IMR-90 (cell line): ENCODE measurements around the gene TRIM51G. TPM values are rescaled to one million over a fixed set of nuclear protein-coding genes. Genes with fewer than 3 reads are reported as not detected.
"Not testable (repeated sequence)": the region's sequence is repeated elsewhere in the genome, so short reads cannot be mapped to it uniquely, and the experiment has no call there.

Experiments used
- ATAC-seq: fragments of 200-7000 bp; cut with Tn5 transposase; 2 replicates; pipeline ENCODE4 v1.9.1; 2020; ENCODE audit warnings: low read depth, mild to moderate bottlenecking, moderate library complexity
- Bru-seq: library from RNA; stranded (reverse); fragments of 400-500 nt; gene quantifications from one replicate; lab custom pipeline; 2021; lab: Mats Ljungman, UMichigan
- BruChase-seq, 2 experiments: library from RNA; stranded (reverse); fragments of 400-500 nt; gene quantifications; one replicate each; lab custom pipeline; 2021; lab: Mats Ljungman, UMichigan
- BruUV-seq: library from RNA; stranded (reverse); fragments of 400-500 nt; replicated peaks from 2 replicates; lab custom pipeline; 2021; lab: Mats Ljungman, UMichigan
- CTCF ChIA-PET: fragments of 300-600 bp; formaldehyde crosslinking; extraction: SDS; loops from one replicate; lab custom pipeline; 2021; ENCODE audit warnings: antibody characterized with exemption; lab: Yijun Ruan, JAX
- POLR2A ChIA-PET: fragments of 300-600 bp; sonication (Branson Sonifier 250); formaldehyde crosslinking; loops from one replicate; lab custom pipeline; 2022; ENCODE audit warnings: antibody characterized with exemption; ENCODE audit not compliant: unreplicated experiment; lab: Charles Lee
- DNase-seq: peaks from one replicate; pipeline ENCODE4 v3.0.0; 2013
- H2AFZ ChIP-seq: replicated peaks from 2 replicates; pipeline ENCODE3; 2013; ENCODE audit warnings: low read length, mild to moderate bottlenecking; ENCODE audit not compliant: poor library complexity
- H2AK5ac ChIP-seq: 2 replicates; pipeline ENCODE4 v1.6.1; 2013; ENCODE audit warnings: low read depth, low read length, inconsistent platforms
- H2AK9ac ChIP-seq: replicated peaks from 2 replicates; pipeline ENCODE3; 2013; ENCODE audit warnings: mild to moderate bottlenecking, low read depth, low read length, moderate library complexity; ENCODE audit not compliant: poor library complexity
- H2BK120ac ChIP-seq: 2 replicates; pipeline ENCODE4 v1.6.1; 2013; ENCODE audit warnings: low read depth, low read length, inconsistent platforms
- H2BK15ac ChIP-seq: 3 replicates; pipeline ENCODE4 v1.6.1; 2013; ENCODE audit warnings: low read depth, low read length, inconsistent platforms
- H2BK20ac ChIP-seq: 2 replicates; pipeline ENCODE4 v1.6.1; 2013; ENCODE audit warnings: low read depth, mild to moderate bottlenecking, inconsistent platforms, low read length, moderate library complexity
- H2BK5ac ChIP-seq: 2 replicates; pipeline ENCODE4 v1.6.1; 2013; ENCODE audit warnings: mild to moderate bottlenecking, low read depth, low read length, inconsistent platforms; ENCODE audit not compliant: poor library complexity, severe bottlenecking
- H3K14ac ChIP-seq: replicated peaks from 2 replicates; pipeline ENCODE4 v1.6.1; 2013; ENCODE audit warnings: low read depth, low read length, inconsistent platforms
- H3K18ac ChIP-seq: 2 replicates; pipeline ENCODE4 v1.6.1; 2013; ENCODE audit warnings: low read depth, low read length, control low read depth
- H3K23ac ChIP-seq: 2 replicates; pipeline ENCODE4 v1.6.1; 2013; ENCODE audit warnings: low read depth, low read length, inconsistent platforms
- H3K27ac ChIP-seq: 2 replicates; pipeline ENCODE4 v1.5.1; 2013; ENCODE audit warnings: mild to moderate bottlenecking, control low read depth, low read length; ENCODE audit not compliant: insufficient read depth
- H3K27me3 ChIP-seq: 2 replicates; pipeline ENCODE4 v1.6.1; 2013; ENCODE audit warnings: low read length; ENCODE audit not compliant: control insufficient read depth, insufficient read depth
- H3K36me3 ChIP-seq: 2 replicates; pipeline ENCODE4 v1.6.1; 2013; ENCODE audit warnings: low read length, mixed read lengths; ENCODE audit not compliant: control insufficient read depth, insufficient read depth
- H3K4ac ChIP-seq: 2 replicates; pipeline ENCODE4 v1.6.1; 2013; ENCODE audit warnings: low read depth, low read length, inconsistent platforms
- H3K4me1 ChIP-seq: 2 replicates; pipeline ENCODE4 v1.6.1; 2013; ENCODE audit warnings: low read length, mixed read lengths; ENCODE audit not compliant: control insufficient read depth, insufficient read depth
- H3K4me2 ChIP-seq: 2 replicates; pipeline ENCODE4 v1.6.1; 2013; ENCODE audit warnings: low read depth, mild to moderate bottlenecking, control low read depth, low read length, moderate library complexity
- H3K4me3 ChIP-seq: 2 replicates; pipeline ENCODE4 v1.5.1; 2013; ENCODE audit warnings: low read depth, mild to moderate bottlenecking, control low read depth, low read length, moderate library complexity; ENCODE audit not compliant: insufficient read depth
- H3K56ac ChIP-seq: 2 replicates; pipeline ENCODE4 v1.6.1; 2013; ENCODE audit warnings: low read length, inconsistent platforms; ENCODE audit not compliant: insufficient read depth; ENCODE audit errors: extremely low read depth
- H3K79me1 ChIP-seq, 2 experiments: 2 replicates each; pipeline ENCODE4 v1.6.1; 2013; ENCODE audit warnings: low read length in 2 of 2, inconsistent platforms in 1 of 2, low read depth in 1 of 2
- H3K9ac ChIP-seq: 2 replicates; pipeline ENCODE4 v1.6.1; 2013; ENCODE audit warnings: low read depth, low read length, control low read depth
- H3K9me1 ChIP-seq: 2 replicates; pipeline ENCODE4 v1.6.1; 2013; ENCODE audit warnings: low read length, inconsistent platforms; ENCODE audit not compliant: insufficient read depth
- H3K9me3 ChIP-seq: 2 replicates; pipeline ENCODE4 v1.6.1; 2013; ENCODE audit warnings: low read length; ENCODE audit not compliant: control insufficient read depth, insufficient read depth
- H4K20me1 ChIP-seq: 2 replicates; pipeline ENCODE4 v1.6.1; 2013; ENCODE audit warnings: low read length, inconsistent platforms; ENCODE audit not compliant: insufficient read depth
- H4K5ac ChIP-seq: 2 replicates; pipeline ENCODE4 v1.6.1; 2013; ENCODE audit warnings: mild to moderate bottlenecking, low read depth, low read length, control low read depth
- H4K8ac ChIP-seq, 2 experiments: 2 replicates each; pipeline ENCODE4 v1.6.1; 2013; ENCODE audit warnings: low read depth in 2 of 2, low read length in 2 of 2, control low read depth in 1 of 2, inconsistent platforms in 1 of 2
- H4K91ac ChIP-seq: 2 replicates; pipeline ENCODE4 v1.6.1; 2013; ENCODE audit warnings: low read depth, low read length, inconsistent platforms; ENCODE audit not compliant: insufficient read depth
- WGBS, 2 experiments: methylation state at CpG; one replicate each; pipeline versions ENCODE4 v1.1.5 to v1.1.7; 2013; ENCODE audit warnings: missing lambda C conversion rate in 2 of 2; ENCODE audit not compliant: insufficient read length in 1 of 2; ENCODE audit errors: extremely low coverage in 2 of 2; 5-methylcytosine and 5-hydroxymethylcytosine counted together
- dilution Hi-C: fragments of 300-500 bp; cut with HindIII; formaldehyde crosslinking; loops from one replicate; pipeline ENCODE4 v1.14.3; 2018; ENCODE audit warnings: low sequenced_read_pairs; ENCODE audit not compliant: unreplicated experiment
- in situ Hi-C: fragments of 300-500 bp; cut with MboI; formaldehyde crosslinking; loops from 3 replicates; pipeline ENCODE4 v1.14.3; 2019; ENCODE audit warnings: low sequenced_read_pairs, inconsistent platforms, mixed read lengths
- intact Hi-C: fragments of 100-400 bp; cut with micrococcal nuclease; formaldehyde crosslinking; loops from 2 replicates; pipeline ENCODE4 v1.10.0; 2022
- long read RNA-seq: library from polyadenylated mRNA; unstranded; transcript quantifications from one replicate; pipeline ENCODE4 v2.0.0, GENCODE V29; 2021; ENCODE audit not compliant: unreplicated experiment
- polyA plus RNA-seq, 3 experiments: library from polyadenylated mRNA; depleted of rRNA; stranded (reverse); fragments of >200 nt; gene quantifications; 2 replicates each; pipeline ENCODE4 v1.2.3, GENCODE V29; 2012; ENCODE audit warnings: low replicate concordance in 1 of 3
- total RNA-seq: library from RNA; depleted of rRNA; stranded (reverse); fragments of >200 nt; gene quantifications from 2 replicates; pipeline ENCODE4 v1.2.3, GENCODE V29; 2012; rRNA removed

TRIM51G gene, protein sequence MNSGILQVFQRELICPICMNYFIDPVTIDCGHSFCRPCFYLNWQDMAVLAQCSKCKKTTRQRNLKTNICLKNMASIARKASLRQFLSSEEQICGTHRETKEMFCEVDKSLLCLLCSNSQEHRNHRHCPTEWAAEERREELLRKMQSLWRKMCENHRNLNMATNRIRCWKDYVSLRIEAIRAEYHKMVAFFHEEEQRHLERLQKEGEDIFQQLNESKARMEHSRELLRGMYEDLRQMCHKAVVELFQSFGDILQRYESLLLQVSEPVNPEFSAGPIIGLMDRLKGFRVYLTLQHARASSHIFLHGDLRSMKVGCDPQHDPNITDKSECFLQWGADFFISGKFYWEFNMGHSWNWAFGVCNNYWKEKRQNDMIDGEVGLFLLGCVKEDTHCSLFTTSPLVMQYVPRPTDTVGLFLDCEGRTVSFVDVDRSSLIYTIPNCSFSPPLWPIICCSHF
- not detected in 2 replicates for total RNA-seq
- polyA plus RNA-seq (2012; rRNA removed): not detected in 2 replicates
- polyA plus RNA-seq (2012; cell fraction: cytosol; rRNA removed): not detected in 2 replicates
- not detected in 2 replicates for polyA plus RNA-seq (2012; cell fraction: nucleus; rRNA removed; ENCODE audit: low replicate concordance)
- not detected for Bru-seq, nascent RNA
- not detected for BruChase-seq, experiment 1, labeled RNA remaining after a 6-hour chase
- not detected for BruChase-seq, experiment 2, labeled RNA remaining after a 2-hour chase
- long read RNA-seq: 0 reads

DNA sequence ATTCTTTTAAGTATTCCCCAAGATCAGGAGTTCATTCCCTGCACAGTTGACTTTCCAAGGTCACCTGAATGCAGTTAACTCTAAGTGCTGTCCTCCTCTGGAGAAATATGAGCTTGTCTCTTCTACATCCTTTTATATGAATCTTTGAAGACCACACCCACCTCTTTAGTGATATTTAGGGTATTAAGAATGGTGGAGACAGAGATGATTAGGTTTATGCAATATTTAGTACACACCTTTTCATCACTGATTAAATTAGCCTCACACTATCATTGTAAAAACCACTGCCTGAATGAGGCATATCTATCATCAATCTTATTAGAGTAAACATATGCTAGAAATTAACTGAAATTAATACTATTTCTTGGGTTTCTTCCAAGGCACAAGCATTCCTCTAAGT lies at the start of gene TRIM51G:
TRIM51G (minus strand) TSS at position 101 of the 400 bp plus-strand sequence. CDS start 2,190 bp downstream, outside the sequence.
- H4K20me1 ChIP-seq, H2BK20ac ChIP-seq, H3K79me1 ChIP-seq, DNase-seq, H4K5ac ChIP-seq, H4K8ac ChIP-seq, in situ Hi-C loops, BruUV-seq, H2AK5ac ChIP-seq, H3K9me1 ChIP-seq, H3K14ac ChIP-seq, CTCF ChIA-PET, dilution Hi-C loops, H3K9me3 ChIP-seq, H2BK120ac ChIP-seq, H3K56ac ChIP-seq, H3K4me2 ChIP-seq, H3K27ac ChIP-seq, H2BK5ac ChIP-seq, H3K4me3 ChIP-seq, intact Hi-C loops, POLR2A ChIA-PET, H3K27me3 ChIP-seq, ATAC-seq, H3K18ac ChIP-seq, H3K23ac ChIP-seq, H3K36me3 ChIP-seq, H3K4ac ChIP-seq, H3K4me1 ChIP-seq, H3K9ac ChIP-seq, H2AFZ ChIP-seq, H2BK15ac ChIP-seq, H4K91ac ChIP-seq, H2AK9ac ChIP-seq: not testable (repeated sequence)

DNA sequence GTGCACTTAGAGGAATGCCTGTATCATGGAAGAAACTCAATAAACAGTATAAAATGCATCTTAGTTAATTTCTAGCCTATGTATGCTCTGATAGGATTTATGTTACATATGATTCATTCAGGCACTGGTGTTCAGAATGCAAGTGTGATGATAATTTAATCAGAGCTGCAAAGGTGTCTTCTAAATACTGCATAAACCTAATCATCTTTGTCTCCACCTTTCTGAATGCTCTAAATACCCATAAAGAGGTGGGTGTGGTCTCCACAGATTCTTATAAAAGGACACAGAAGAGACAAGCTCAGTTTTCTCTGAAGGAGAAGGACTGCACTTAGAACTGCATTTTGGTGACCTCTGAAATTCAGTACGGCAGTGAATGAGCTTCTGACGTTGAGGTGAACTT lies 44.8 kb upstream of the TRIM51G start, which contains the start of gene TRIM49B:
TRIM49B (plus strand) TSS at position 301 of the 400 bp plus-strand sequence. CDS start 2,777 bp downstream, outside the sequence.
- DNase-seq, H4K8ac ChIP-seq, H2AK5ac ChIP-seq, H2BK15ac ChIP-seq, H2BK120ac ChIP-seq, H3K14ac ChIP-seq, H3K27me3 ChIP-seq, H3K79me1 ChIP-seq, H3K4me2 ChIP-seq, H2AK9ac ChIP-seq, CTCF ChIA-PET, H2BK20ac ChIP-seq, intact Hi-C loops, H2BK5ac ChIP-seq, H3K23ac ChIP-seq, POLR2A ChIA-PET, H3K4ac ChIP-seq, H4K5ac ChIP-seq, H2AFZ ChIP-seq, H3K27ac ChIP-seq, ATAC-seq, H4K91ac ChIP-seq, H3K9me1 ChIP-seq, H3K4me1 ChIP-seq, H3K9me3 ChIP-seq, H3K4me3 ChIP-seq, H3K18ac ChIP-seq, BruUV-seq, H3K56ac ChIP-seq, H3K9ac ChIP-seq, H4K20me1 ChIP-seq, dilution Hi-C loops, in situ Hi-C loops, H3K36me3 ChIP-seq: not testable (repeated sequence)
- WGBS, 2 experiments: no CpG with 5 or more reads among the region's 2 CpGs
